ENCODE measurements around the gene ATP8A2.

Gene ATP8A2

DNA sequence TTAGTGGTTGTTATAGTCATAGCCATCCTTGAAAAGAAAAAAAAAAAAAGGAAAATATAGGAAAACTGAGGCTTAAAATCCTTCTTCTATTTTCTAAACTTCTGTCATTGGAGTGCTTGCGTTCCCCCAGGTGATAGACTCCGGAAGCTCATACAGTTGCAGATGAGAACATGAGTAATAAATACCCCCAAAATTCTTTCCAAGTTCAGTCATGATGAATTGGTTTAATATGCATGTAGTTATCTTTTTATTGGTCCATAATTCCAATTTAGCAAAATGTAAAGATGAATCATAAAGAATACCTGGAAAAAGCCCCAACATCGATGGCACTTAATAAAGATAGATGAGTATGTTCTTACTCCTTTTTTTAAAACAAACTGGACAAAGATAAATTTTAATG is 487.8 kb downstream of the ATP8A2 start:
- TF ChIP-seq, protein P1, sequence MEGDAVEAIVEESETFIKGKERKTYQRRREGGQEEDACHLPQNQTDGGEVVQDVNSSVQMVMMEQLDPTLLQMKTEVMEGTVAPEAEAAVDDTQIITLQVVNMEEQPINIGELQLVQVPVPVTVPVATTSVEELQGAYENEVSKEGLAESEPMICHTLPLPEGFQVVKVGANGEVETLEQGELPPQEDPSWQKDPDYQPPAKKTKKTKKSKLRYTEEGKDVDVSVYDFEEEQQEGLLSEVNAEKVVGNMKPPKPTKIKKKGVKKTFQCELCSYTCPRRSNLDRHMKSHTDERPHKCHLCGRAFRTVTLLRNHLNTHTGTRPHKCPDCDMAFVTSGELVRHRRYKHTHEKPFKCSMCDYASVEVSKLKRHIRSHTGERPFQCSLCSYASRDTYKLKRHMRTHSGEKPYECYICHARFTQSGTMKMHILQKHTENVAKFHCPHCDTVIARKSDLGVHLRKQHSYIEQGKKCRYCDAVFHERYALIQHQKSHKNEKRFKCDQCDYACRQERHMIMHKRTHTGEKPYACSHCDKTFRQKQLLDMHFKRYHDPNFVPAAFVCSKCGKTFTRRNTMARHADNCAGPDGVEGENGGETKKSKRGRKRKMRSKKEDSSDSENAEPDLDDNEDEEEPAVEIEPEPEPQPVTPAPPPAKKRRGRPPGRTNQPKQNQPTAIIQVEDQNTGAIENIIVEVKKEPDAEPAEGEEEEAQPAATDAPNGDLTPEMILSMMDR (conservative IDR thresholded peaks at IDR 0.05), result no peak
- TF ChIP-seq ZFX (IDR thresholded peaks at IDR 0.05), result no peak
- H3K27ac ChIP-seq, result no peak overlapping the region

DNA sequence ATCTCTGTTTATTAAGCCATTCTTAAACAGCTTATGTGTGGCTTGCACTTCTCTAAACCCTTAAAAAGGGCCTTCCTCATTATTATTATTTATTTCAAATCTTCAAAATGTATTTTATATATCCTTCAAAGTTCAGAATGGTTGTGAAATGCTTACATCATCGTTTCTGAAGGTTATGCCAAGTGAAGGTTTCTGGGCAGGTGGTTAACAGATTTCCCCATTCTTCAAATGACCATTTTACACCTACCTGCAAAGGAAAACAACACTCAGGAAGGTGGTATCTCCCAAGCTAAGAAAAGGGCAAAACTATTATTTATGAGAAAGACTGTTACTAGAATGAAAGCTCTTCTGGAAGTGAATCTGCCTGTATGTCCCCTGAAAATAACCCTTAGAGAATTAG is 488.5 kb downstream of the ATP8A2 start:
- H3K27ac ChIP-seq, result no peak overlapping the region
- TF ChIP-seq ZFX (IDR thresholded peaks at IDR 0.05), result no peak
- TF ChIP-seq, protein P1 (conservative IDR thresholded peaks at IDR 0.05), result no peak

GRCh38 chr13:25860862-25861261 is 489.1 kb downstream of the ATP8A2 start:
- no peak for TF ChIP-seq ZFX (IDR thresholded peaks at IDR 0.05)
- TF ChIP-seq, protein P1 (conservative IDR thresholded peaks at IDR 0.05), result no peak
- no peak overlapping the region for H3K27ac ChIP-seq

DNA sequence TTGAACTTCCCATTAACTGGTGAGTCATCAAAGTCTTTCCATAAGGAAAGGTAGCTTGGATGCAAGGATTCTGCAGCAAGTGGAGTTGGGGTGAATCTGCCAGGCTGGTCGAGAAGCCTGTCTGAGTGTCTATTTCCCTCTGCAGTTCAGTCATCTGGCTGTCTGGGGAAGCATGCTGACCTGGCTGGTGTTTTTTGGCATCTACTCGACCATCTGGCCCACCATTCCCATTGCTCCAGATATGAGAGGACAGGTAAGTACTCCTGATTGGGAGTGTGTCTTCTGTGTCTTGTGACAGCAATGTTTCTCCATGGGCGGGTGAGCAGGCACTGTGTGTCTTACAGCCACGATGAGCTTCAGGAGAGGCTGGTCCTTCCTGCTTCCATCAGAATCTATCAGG is 490.4 kb downstream of the ATP8A2 start:
- no peak overlapping the region for H3K27ac ChIP-seq
- TF ChIP-seq, protein P1 (conservative IDR thresholded peaks at IDR 0.05), result no peak
- no peak for TF ChIP-seq ZFX (IDR thresholded peaks at IDR 0.05)

DNA sequence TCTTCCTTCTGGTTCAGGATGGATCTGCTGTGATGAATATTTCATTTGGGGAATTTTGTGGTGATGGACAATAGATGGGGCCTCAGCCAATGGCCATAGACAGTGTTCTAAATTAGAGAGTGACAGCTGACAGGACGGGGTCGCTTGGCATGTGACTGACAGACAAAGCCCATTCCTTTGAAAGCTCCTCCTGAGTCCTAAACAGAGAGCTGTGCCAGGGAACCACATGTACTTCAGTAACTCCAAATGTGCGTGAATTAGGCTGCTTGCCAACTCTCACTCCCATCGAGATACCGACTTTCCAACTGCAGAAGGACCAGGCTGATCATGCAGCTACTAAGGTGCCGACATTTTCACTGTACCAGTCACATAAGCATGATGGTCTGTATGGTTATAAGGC is 492.3 kb downstream of the ATP8A2 start:
- H3K27ac ChIP-seq, result no peak overlapping the region
- no peak for TF ChIP-seq ZFX (IDR thresholded peaks at IDR 0.05)
- TF ChIP-seq, protein P1 (conservative IDR thresholded peaks at IDR 0.05), result no peak

GRCh38 chr13:25864936-25865335 is 493.2 kb downstream of the ATP8A2 start:
- no peak overlapping the region for H3K27ac ChIP-seq
- TF ChIP-seq, protein P1 (conservative IDR thresholded peaks at IDR 0.05), result no peak
- no peak for TF ChIP-seq ZFX (IDR thresholded peaks at IDR 0.05)

- TF ChIP-seq, protein P1 (conservative IDR thresholded peaks at IDR 0.05), result no peak
- TF ChIP-seq ZFX (IDR thresholded peaks at IDR 0.05), result no peak
- no peak overlapping the region for H3K27ac ChIP-seq
Observed at GRCh38 chr13:25865391-25865790, 493.6 kb downstream of the ATP8A2 start.
